Liver (tissue), 9 donors: ENCODE measurements around the gene TRMT10C. TPM values are rescaled to one million over a fixed set of nuclear protein-coding genes. Genes with fewer than 3 reads are reported as not detected.

Source experiments
- DNase-seq: peaks from one replicate; pipeline ENCODE4 v3.0.0-alpha.2; 2017; ENCODE audit warnings: low spot score
- H3K27ac ChIP-seq, 2 donors: one replicate each; pipeline ENCODE4 v1.7.0; 2013; ENCODE audit warnings: inconsistent platforms in 2 of 2, low read length in 2 of 2, control low read depth in 1 of 2, low read depth in 1 of 2, mild to moderate bottlenecking in 1 of 2
- H3K27me3 ChIP-seq, 4 donors: one replicate each; pipeline versions ENCODE4 v1.6.1 to v1.7.0; 2013; ENCODE audit warnings: low read length in 3 of 4, inconsistent platforms in 1 of 4, mild to moderate bottlenecking in 1 of 4, moderate library complexity in 1 of 4; ENCODE audit not compliant: control insufficient read depth in 4 of 4, insufficient read depth in 4 of 4
- H3K36me3 ChIP-seq, 4 donors: one replicate each; pipeline versions ENCODE4 v1.6.1 to v1.7.0; 2013; ENCODE audit warnings: low read length in 3 of 4, mild to moderate bottlenecking in 3 of 4, low read depth in 1 of 4, moderate library complexity in 1 of 4; ENCODE audit not compliant: control insufficient read depth in 4 of 4, insufficient read depth in 3 of 4
- H3K4me1 ChIP-seq, 4 donors: one replicate each; pipeline versions ENCODE4 v1.6.1 to v1.7.0; 2013; ENCODE audit warnings: low read length in 3 of 4, mild to moderate bottlenecking in 3 of 4, moderate library complexity in 1 of 4; ENCODE audit not compliant: control insufficient read depth in 4 of 4, insufficient read depth in 4 of 4
- H3K4me3 ChIP-seq, 3 donors: one replicate each; pipeline versions ENCODE4 v1.6.1 to v1.7.0; 2013; ENCODE audit warnings: low read length in 3 of 3, control low read depth in 1 of 3, low read depth in 1 of 3, mild to moderate bottlenecking in 1 of 3
- H3K9ac ChIP-seq, 2 donors: one replicate each; pipeline ENCODE4 v1.7.0; 2013; ENCODE audit warnings: low read length in 2 of 2, mild to moderate bottlenecking in 2 of 2, moderate library complexity in 2 of 2, control low read depth in 1 of 2, low read depth in 1 of 2
- H3K9me3 ChIP-seq, 4 donors: one replicate each; pipeline versions ENCODE4 v1.6.1 to v1.7.0; 2013; ENCODE audit warnings: low read length in 3 of 4; ENCODE audit not compliant: control insufficient read depth in 4 of 4
- ATF3 ChIP-seq: IDR thresholded peaks from 2 replicates; pipeline ENCODE4 v1.6.1; 2016; ENCODE audit warnings: antibody characterized with exemption
- CTCF ChIP-seq: fragments of 150-350 bp; IDR thresholded peaks from 2 replicates; pipeline ENCODE4 v1.5.1; 2017; ENCODE audit warnings: improper control_type of control experiment, low read depth, low read length; ENCODE audit not compliant: missing input control
- EGR1 ChIP-seq, 2 donors: IDR thresholded peaks; 2 replicates each; pipeline ENCODE4 v1.6.1; 2016 to 2018; ENCODE audit warnings: antibody characterized with exemption in 2 of 2, low read depth in 2 of 2
- FOXA1 ChIP-seq: IDR thresholded peaks from 2 replicates; pipeline ENCODE4 v1.6.1; 2016; ENCODE audit warnings: antibody characterized with exemption
- FOXA2 ChIP-seq: IDR thresholded peaks from 2 replicates; pipeline ENCODE4 v1.6.1; 2016; ENCODE audit warnings: antibody characterized with exemption
- GABPA ChIP-seq, 2 donors: IDR thresholded peaks in 1 of 2; conservative IDR thresholded peaks in 1 of 2; 2 replicates each; pipeline ENCODE4 v1.6.1; 2016; ENCODE audit warnings: antibody characterized with exemption in 2 of 2, mild to moderate bottlenecking in 1 of 2, moderate library complexity in 1 of 2
- HNF4A ChIP-seq, 2 donors: conservative IDR thresholded peaks; 2 replicates each; pipeline ENCODE4 v1.6.1; 2016; ENCODE audit warnings: antibody characterized with exemption in 2 of 2, mild to moderate bottlenecking in 2 of 2
- HNF4G ChIP-seq: IDR thresholded peaks from 2 replicates; pipeline ENCODE4 v1.6.1; 2016; ENCODE audit warnings: antibody characterized with exemption
- JUND ChIP-seq, 2 donors: IDR thresholded peaks; 2 replicates each; pipeline ENCODE4 v1.6.1; 2016; ENCODE audit warnings: antibody characterized with exemption in 2 of 2
- MAX ChIP-seq: IDR thresholded peaks from 2 replicates; pipeline ENCODE4 v1.6.1; 2016; ENCODE audit warnings: antibody characterized with exemption
- NR2F2 ChIP-seq: IDR thresholded peaks from 2 replicates; pipeline ENCODE4 v1.6.1; 2016; ENCODE audit warnings: antibody characterized with exemption
- RAD21 ChIP-seq, 2 donors: IDR thresholded peaks; 2 replicates each; pipeline ENCODE4 v1.6.1; 2016; ENCODE audit warnings: antibody characterized with exemption in 2 of 2, mild to moderate bottlenecking in 2 of 2
- REST ChIP-seq: IDR thresholded peaks from 2 replicates; pipeline ENCODE4 v1.6.1; 2016; ENCODE audit warnings: antibody characterized with exemption, mild to moderate bottlenecking
- RXRA ChIP-seq, 2 donors: IDR thresholded peaks; 2 replicates each; pipeline ENCODE4 v1.6.1; 2017 to 2018; ENCODE audit warnings: antibody characterized with exemption in 2 of 2, mild to moderate bottlenecking in 1 of 2
- SP1 ChIP-seq: IDR thresholded peaks from 2 replicates; pipeline ENCODE4 v1.6.1; 2018; ENCODE audit warnings: antibody characterized with exemption, mild to moderate bottlenecking
- TAF1 ChIP-seq: conservative IDR thresholded peaks from 2 replicates; pipeline ENCODE4 v1.6.1; 2016; ENCODE audit warnings: antibody characterized with exemption, mild to moderate bottlenecking
- YY1 ChIP-seq: IDR thresholded peaks from 2 replicates; pipeline ENCODE4 v1.6.1; 2016; ENCODE audit warnings: antibody characterized with exemption, mild to moderate bottlenecking
- ZBTB33 ChIP-seq: IDR thresholded peaks from 2 replicates; pipeline ENCODE4 v1.6.1; 2016; ENCODE audit warnings: antibody characterized with exemption
- WGBS: extraction: QIAGEN DNeasy Blood & Tissue Kit; methylation state at CpG from one replicate; pipeline ENCODE4 v1.1.7; 2013; 5-methylcytosine and 5-hydroxymethylcytosine counted together
- polyA plus RNA-seq, 2 donors: library from polyadenylated mRNA; stranded (reverse) in 1 of 2; unstranded in 1 of 2; fragments of 200-250 nt in 1 of 2; fragments of >200 nt in 1 of 2; fragmentation: Nextera tagmentation in 1 of 2; extraction: Ambion mirVana in 1 of 2; gene quantifications; one replicate each; pipeline versions ENCODE4 v1.2.1 to v1.2.3, GENCODE V29; 2013 to 2015
- total RNA-seq, 2 donors: library from RNA; depleted of rRNA; stranded (reverse); fragments of >200 nt; gene quantifications; one replicate each; pipeline ENCODE4 v1.2.3, GENCODE V29; 2014
- donor health status: healthy.
- donor health status: healthy.
- donor health status: healthy.
- donor health status: healthy.
- donor health status: healthy.

Gene TRMT10C
- total RNA-seq = 10 to 100 TPM; 12.6 to 18.1 TPM
- 10 to 100 TPM; 14.9 to 30.3 TPM for polyA plus RNA-seq

- H3K4me1 ChIP-seq = peaks cover 4 to 10% (median 7%) of the 10 kb centered on the region in 4 donors
- peak within 1 kb of the TSS; percentile 55 to 75 for H3K27ac ChIP-seq
- H3K9ac ChIP-seq = peak within 1 kb of the TSS; percentile 83 to 87
- H3K9me3 ChIP-seq = no peaks in the 10 kb centered on the region
- peaks cover 0 to 6% (median 0%) of the 10 kb centered on the region in 4 donors for H3K27me3 ChIP-seq
- peak within 1 kb of the TSS; percentile 67 to 100 (median 98) for H3K4me3 ChIP-seq
- under 1% methylated on average over 35 of the region's 35 CpGs for WGBS
- H3K36me3 ChIP-seq = peaks cover 0 to 8% (median 5%) of the 10 kb centered on the region in 4 donors
- TF ChIP-seq MAX = peak; percentile 91
- TF ChIP-seq FOXA2 = no peak
- no peak for TF ChIP-seq NR2F2
- peak; percentile 42 to 62 for TF ChIP-seq RAD21 (IDR thresholded peaks at IDR 0.05)
- no peak for TF ChIP-seq FOXA1
- peak; percentile 63 for TF ChIP-seq TAF1
- TF ChIP-seq SP1 = peak; percentile 31
- TF ChIP-seq ZBTB33 = peak; percentile 82
- TF ChIP-seq JUND (IDR thresholded peaks at IDR 0.05) = peak in 1 of 2 donors; percentile 25
- peak; percentile 98 to 100 for TF ChIP-seq GABPA (IDR thresholded peaks at IDR 0.05 in 1 of 2, conservative IDR thresholded peaks at IDR 0.05 in 1 of 2)
- TF ChIP-seq HNF4G = no peak
- peak; percentile 80 for TF ChIP-seq YY1
- peak in 1 of 2 donors; percentile 46 for TF ChIP-seq EGR1 (IDR thresholded peaks at IDR 0.05; ENCODE audit: low read depth in 2 of 2)
- peak; percentile 66 for TF ChIP-seq REST
- TF ChIP-seq RXRA (IDR thresholded peaks at IDR 0.05) = peak; percentile 29 to 31
- no peak for TF ChIP-seq CTCF
- no peak for TF ChIP-seq HNF4A (conservative IDR thresholded peaks at IDR 0.05)
- no peak for TF ChIP-seq ATF3
- DNase-seq = peak; percentile 94
These were observed at the start of gene TRMT10C for GRCh38 chr3:101561630-101562328. Gene TRMT10C (plus strand): TSS chr3:101561868. CDS start chr3:101564782, 2,914 bp downstream.
